ENCODE data around the gene SAMD9.
"Not testable (repeated sequence)": the region's sequence is repeated elsewhere in the genome, so short reads cannot be mapped to it uniquely, and the experiment has no call there.

Gene SAMD9

GRCh38 chr7:93119191-93119905, 1.6 kb upstream of the SAMD9 start:
- H3K27ac ChIP-seq, result no peak overlapping the region
- TF ChIP-seq CTCF (IDR thresholded peaks at IDR 0.05) (no peak), ZFX (IDR thresholded peaks at IDR 0.05; ENCODE audit: borderline replicate concordance) (no peak)

GRCh38 chr7:93117327-93117726, 452 bp downstream of the SAMD9 start:
- H3K27ac ChIP-seq, result no peak overlapping the region

GRCh38 chr7:93115796-93116195, 2.0 kb downstream of the SAMD9 start:
- TF ChIP-seq CTCF (IDR thresholded peaks at IDR 0.05), result no peak
- TF ChIP-seq ZFX (IDR thresholded peaks at IDR 0.05; ENCODE audit: borderline replicate concordance), result no peak
- no peak overlapping the region for H3K27ac ChIP-seq

More at GRCh38 chr7:93117327-93117726, 452 bp downstream of the SAMD9 start:
- TF ChIP-seq ZFX (IDR thresholded peaks at IDR 0.05; ENCODE audit: borderline replicate concordance), result no peak
- TF ChIP-seq CTCF (IDR thresholded peaks at IDR 0.05), result no peak

- no peak for TF ChIP-seq ZFX (IDR thresholded peaks at IDR 0.05; ENCODE audit: borderline replicate concordance)
- no peak for TF ChIP-seq CTCF (IDR thresholded peaks at IDR 0.05)
- no peak overlapping the region for H3K27ac ChIP-seq
Measured at GRCh38 chr7:93108003-93108402, 9.8 kb downstream of the SAMD9 start.

GRCh38 chr7:93097388-93097787, 20.4 kb downstream of the SAMD9 start:
- no peak for TF ChIP-seq ZFX (IDR thresholded peaks at IDR 0.05; ENCODE audit: borderline replicate concordance)
- TF ChIP-seq CTCF (IDR thresholded peaks at IDR 0.05), result no peak
- H3K27ac ChIP-seq, result no peak overlapping the region

- no peak overlapping the region for H3K27ac ChIP-seq
- no peak for TF ChIP-seq CTCF (IDR thresholded peaks at IDR 0.05)
- TF ChIP-seq ZFX (IDR thresholded peaks at IDR 0.05; ENCODE audit: borderline replicate concordance), result no peak
Measured at GRCh38 chr7:93092757-93093370, 24.9 kb downstream of the SAMD9 start.

GRCh38 chr7:93073357-93073756, 44.4 kb downstream of the SAMD9 start:
- H3K27ac ChIP-seq, result not testable (repeated sequence)

All from 22Rv1 (cell line).